GM12878 (cell line): ENCODE results near the gene RASSF4. TPM values are rescaled to one million over a fixed set of nuclear protein-coding genes. Genes with fewer than 3 reads are reported as not detected.

ENCODE experiments used
- NRF1 ChIP-seq: conservative IDR thresholded peaks from 2 replicates; pipeline ENCODE4 v1.6.1; 2011; ENCODE audit warnings: mild to moderate bottlenecking, low read depth, low read length, improper control_type of control experiment
- polyA plus RNA-seq, 11 experiments: library from polyadenylated mRNA; depleted of rRNA in 4 of 11; unstranded in 6 of 11; stranded (reverse) in 5 of 11; fragments of >200 nt; fragmentation: Nextera tagmentation in 4 of 11; fragmentation: Illumina TruSeq in 1 of 11; extraction: Ambion mirVana in 4 of 11; extraction: Trizol in 1 of 11; gene quantifications; 1 replicate in 1 of 11; 2 replicates in 10 of 11; pipeline versions ENCODE4 v1.2.1 to v1.2.3, GENCODE V29; 2011 to 2016; ENCODE audit warnings: inconsistent platforms in 2 of 11, missing spikeins in 2 of 11, low read depth in 1 of 11
- total RNA-seq, 4 experiments: library from RNA; depleted of rRNA in 3 of 4; stranded (reverse); fragments of >200 nt in 3 of 4; fragmentation: Illumina TruSeq in 1 of 4; extraction: Trizol in 1 of 4; gene quantifications; 2 replicates each; pipeline versions ENCODE4 v1.2.1 to v1.2.3, GENCODE V29; 2013 to 2021
- TF ChIP-seq, protein P1 (sequence below): fragments of 450-650 bp; IDR thresholded peaks from 2 replicates; pipeline ENCODE4 v1.6.1; 2016; ENCODE audit warnings: mild to moderate bottlenecking, moderate library complexity, borderline replicate concordance
- TF ChIP-seq, protein P2 (sequence below): fragments of 450-650 bp; IDR thresholded peaks from 2 replicates; pipeline ENCODE4 v1.6.1; 2017; ENCODE audit warnings: antibody characterized with exemption, mild to moderate bottlenecking, moderate library complexity

The RASSF4 gene
- total and polyA plus RNA-seq, 10 of the 15 experiments (the other 5 are each of a cell fraction or from before 2014, with no cell fraction given): 3.7 to 71.1 (median 16.8) TPM

DNA sequence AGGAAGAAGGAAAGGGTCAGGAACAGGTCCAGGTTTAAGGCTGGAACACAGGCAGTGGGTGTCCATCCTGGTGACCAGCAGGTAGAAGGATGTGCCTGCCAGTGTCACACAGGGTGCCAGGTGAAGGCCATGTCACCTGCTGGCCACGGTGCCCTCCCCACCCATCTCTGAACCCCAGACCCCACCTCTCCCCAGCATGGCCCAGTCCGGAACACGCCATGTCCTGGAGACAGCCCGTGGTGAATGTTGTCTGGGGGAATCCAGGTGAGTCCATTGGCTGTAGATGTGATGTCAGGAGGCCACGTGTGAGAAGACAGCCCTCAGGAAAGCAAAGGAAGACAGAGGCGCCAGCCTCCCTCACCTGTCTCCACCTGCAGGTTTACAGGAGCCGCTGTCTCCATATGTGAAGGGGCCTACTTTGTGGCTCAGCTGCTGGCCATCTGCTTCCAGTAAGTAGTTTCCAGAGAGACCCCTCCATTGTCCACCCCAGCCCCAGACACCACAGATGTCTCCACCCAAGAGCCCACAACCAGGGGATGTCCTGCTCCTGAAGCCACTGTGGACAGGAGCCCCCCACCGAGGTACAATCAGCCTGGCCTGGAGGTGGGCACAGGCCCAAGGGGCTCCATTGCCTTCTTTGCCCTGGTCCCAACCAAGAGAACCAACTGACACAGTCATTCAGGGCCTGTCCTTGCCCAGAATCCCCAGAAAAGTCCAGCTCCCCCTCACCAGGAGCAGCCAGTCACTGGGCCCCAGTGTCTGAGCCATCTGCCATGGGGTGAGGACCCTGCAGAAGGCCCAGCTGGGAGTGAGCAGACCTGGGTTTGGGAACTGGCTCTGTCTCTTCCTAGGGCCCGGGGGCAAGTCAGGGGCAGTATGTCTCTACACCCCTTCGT is 27.7 kb upstream of the RASSF4 start (continued):
- TF ChIP-seq, protein P1, sequence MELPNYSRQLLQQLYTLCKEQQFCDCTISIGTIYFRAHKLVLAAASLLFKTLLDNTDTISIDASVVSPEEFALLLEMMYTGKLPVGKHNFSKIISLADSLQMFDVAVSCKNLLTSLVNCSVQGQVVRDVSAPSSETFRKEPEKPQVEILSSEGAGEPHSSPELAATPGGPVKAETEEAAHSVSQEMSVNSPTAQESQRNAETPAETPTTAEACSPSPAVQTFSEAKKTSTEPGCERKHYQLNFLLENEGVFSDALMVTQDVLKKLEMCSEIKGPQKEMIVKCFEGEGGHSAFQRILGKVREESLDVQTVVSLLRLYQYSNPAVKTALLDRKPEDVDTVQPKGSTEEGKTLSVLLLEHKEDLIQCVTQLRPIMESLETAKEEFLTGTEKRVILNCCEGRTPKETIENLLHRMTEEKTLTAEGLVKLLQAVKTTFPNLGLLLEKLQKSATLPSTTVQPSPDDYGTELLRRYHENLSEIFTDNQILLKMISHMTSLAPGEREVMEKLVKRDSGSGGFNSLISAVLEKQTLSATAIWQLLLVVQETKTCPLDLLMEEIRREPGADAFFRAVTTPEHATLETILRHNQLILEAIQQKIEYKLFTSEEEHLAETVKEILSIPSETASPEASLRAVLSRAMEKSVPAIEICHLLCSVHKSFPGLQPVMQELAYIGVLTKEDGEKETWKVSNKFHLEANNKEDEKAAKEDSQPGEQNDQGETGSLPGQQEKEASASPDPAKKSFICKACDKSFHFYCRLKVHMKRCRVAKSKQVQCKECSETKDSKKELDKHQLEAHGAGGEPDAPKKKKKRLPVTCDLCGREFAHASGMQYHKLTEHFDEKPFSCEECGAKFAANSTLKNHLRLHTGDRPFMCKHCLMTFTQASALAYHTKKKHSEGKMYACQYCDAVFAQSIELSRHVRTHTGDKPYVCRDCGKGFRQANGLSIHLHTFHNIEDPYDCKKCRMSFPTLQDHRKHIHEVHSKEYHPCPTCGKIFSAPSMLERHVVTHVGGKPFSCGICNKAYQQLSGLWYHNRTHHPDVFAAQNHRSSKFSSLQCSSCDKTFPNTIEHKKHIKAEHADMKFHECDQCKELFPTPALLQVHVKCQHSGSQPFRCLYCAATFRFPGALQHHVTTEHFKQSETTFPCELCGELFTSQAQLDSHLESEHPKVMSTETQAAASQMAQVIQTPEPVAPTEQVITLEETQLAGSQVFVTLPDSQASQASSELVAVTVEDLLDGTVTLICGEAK: no peak
- TF ChIP-seq, protein P2, sequence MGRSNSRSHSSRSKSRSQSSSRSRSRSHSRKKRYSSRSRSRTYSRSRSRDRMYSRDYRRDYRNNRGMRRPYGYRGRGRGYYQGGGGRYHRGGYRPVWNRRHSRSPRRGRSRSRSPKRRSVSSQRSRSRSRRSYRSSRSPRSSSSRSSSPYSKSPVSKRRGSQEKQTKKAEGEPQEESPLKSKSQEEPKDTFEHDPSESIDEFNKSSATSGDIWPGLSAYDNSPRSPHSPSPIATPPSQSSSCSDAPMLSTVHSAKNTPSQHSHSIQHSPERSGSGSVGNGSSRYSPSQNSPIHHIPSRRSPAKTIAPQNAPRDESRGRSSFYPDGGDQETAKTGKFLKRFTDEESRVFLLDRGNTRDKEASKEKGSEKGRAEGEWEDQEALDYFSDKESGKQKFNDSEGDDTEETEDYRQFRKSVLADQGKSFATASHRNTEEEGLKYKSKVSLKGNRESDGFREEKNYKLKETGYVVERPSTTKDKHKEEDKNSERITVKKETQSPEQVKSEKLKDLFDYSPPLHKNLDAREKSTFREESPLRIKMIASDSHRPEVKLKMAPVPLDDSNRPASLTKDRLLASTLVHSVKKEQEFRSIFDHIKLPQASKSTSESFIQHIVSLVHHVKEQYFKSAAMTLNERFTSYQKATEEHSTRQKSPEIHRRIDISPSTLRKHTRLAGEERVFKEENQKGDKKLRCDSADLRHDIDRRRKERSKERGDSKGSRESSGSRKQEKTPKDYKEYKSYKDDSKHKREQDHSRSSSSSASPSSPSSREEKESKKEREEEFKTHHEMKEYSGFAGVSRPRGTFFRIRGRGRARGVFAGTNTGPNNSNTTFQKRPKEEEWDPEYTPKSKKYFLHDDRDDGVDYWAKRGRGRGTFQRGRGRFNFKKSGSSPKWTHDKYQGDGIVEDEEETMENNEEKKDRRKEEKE: no peak
- no peak for TF ChIP-seq NRF1
